Endodermal cell (in vitro differentiated cells): Measurements from ENCODE around the gene HIP1. TPM values are rescaled to one million over a fixed set of nuclear protein-coding genes. Genes with fewer than 3 reads are reported as not detected.

Experiments
- DNase-seq: peaks from one replicate; pipeline ENCODE4 v3.0.0-alpha.2; 2017
- H3K27ac ChIP-seq: 2 replicates; pipeline ENCODE4 v1.5.1; 2013; ENCODE audit warnings: mild to moderate bottlenecking, low read depth, low read length, moderate library complexity
- H3K27me3 ChIP-seq: 2 replicates; pipeline ENCODE4 v1.6.1; 2013; ENCODE audit warnings: mild to moderate bottlenecking, low read length, moderate library complexity; ENCODE audit not compliant: insufficient read depth, control insufficient read depth, poor library complexity, severe bottlenecking
- H3K36me3 ChIP-seq: 2 replicates; pipeline ENCODE4 v1.7.0; 2013; ENCODE audit warnings: mild to moderate bottlenecking, low read length, moderate library complexity; ENCODE audit not compliant: control insufficient read depth, insufficient read depth
- H3K4me1 ChIP-seq: one replicate; pipeline ENCODE4 v1.7.0; 2013; ENCODE audit warnings: low read length; ENCODE audit not compliant: control insufficient read depth, insufficient read depth
- H3K4me3 ChIP-seq: 2 replicates; pipeline ENCODE4 v1.5.1; 2013; ENCODE audit warnings: mild to moderate bottlenecking, low read length, moderate library complexity
- H3K9ac ChIP-seq: 2 replicates; pipeline ENCODE4 v1.6.1; 2013; ENCODE audit warnings: mild to moderate bottlenecking, low read length, moderate library complexity; ENCODE audit not compliant: poor library complexity, severe bottlenecking; ENCODE audit errors: extremely low read depth
- H3K9me3 ChIP-seq: 2 replicates; pipeline ENCODE4 v1.6.1; 2013; ENCODE audit warnings: mild to moderate bottlenecking, low read length, moderate library complexity; ENCODE audit not compliant: control insufficient read depth
- H3K27ac Mint-ChIP-seq: 2 replicates; pipeline ENCODE4 v1.8.0; 2020; ENCODE audit warnings: mixed read lengths
- H3K27me3 Mint-ChIP-seq: 2 replicates; pipeline ENCODE4 v1.8.0; 2021; ENCODE audit warnings: mild to moderate bottlenecking, mixed read lengths; ENCODE audit not compliant: insufficient read depth
- H3K36me3 Mint-ChIP-seq: 2 replicates; pipeline ENCODE4 v1.8.0; 2020; ENCODE audit warnings: low read depth, mixed read lengths
- H3K4me1 Mint-ChIP-seq: 2 replicates; pipeline ENCODE4 v1.8.0; 2020; ENCODE audit warnings: mixed read lengths
- H3K4me3 Mint-ChIP-seq: 2 replicates; pipeline ENCODE4 v1.8.0; 2020; ENCODE audit warnings: mild to moderate bottlenecking, moderate library complexity, mixed read lengths
- H3K9me3 Mint-ChIP-seq: 2 replicates; pipeline ENCODE4 v1.8.0; 2020; ENCODE audit warnings: mild to moderate bottlenecking, mixed read lengths
- CTCF ChIP-seq: fragments of 200-600 bp; sonication (generic); conservative IDR thresholded peaks from 2 replicates; pipeline ENCODE4 v1.5.0; 2021; ENCODE audit warnings: antibody characterized with exemption, mild to moderate bottlenecking
- WGBS, 2 experiments: methylation state at CpG; one replicate each; pipeline versions ENCODE4 v1.1.5 to v1.1.7; 2013; ENCODE audit warnings: missing lambda C conversion rate in 2 of 2, mixed read lengths in 1 of 2; ENCODE audit not compliant: insufficient coverage in 1 of 2, insufficient read length in 1 of 2; 5-methylcytosine and 5-hydroxymethylcytosine counted together
- total RNA-seq, 2 donors: library from RNA; stranded (reverse); fragmentation: NEBNext Ultra II Directional in 1 of 2; extraction: Animal tissue kit (Norgen Biotek cat#: 25700) in 1 of 2; gene quantifications; 2 replicates in 1 of 2; 3 replicates in 1 of 2; pipeline ENCODE4 v1.2.1, GENCODE V29; 2021

HIP1 gene
- total RNA-seq, 2 donors from 2014 or later, result 64.7 to 70.0 TPM

- Mint-ChIP-seq H3K4me3 (no peak overlapping the region), H3K27me3 (peaks cover 1% of the 10 kb centered on the region), H3K4me1 (peaks cover 10% of the 10 kb centered on the region), H3K27ac (no peak overlapping the region), H3K36me3 (no peaks in the 10 kb centered on the region), H3K9me3 (peaks cover 3% of the 10 kb centered on the region)
- H3K9me3 ChIP-seq, result no peaks in the 10 kb centered on the region
- H3K27me3 ChIP-seq, result no peaks in the 10 kb centered on the region
- 93 to 96% methylated on average over 4 to 7 of the region's 7 CpGs for WGBS, 2 experiments
- no peaks in the 10 kb centered on the region for H3K4me1 ChIP-seq
- H3K36me3 ChIP-seq, result no peaks in the 10 kb centered on the region
- DNase-seq, result no peak
- no peak for TF ChIP-seq CTCF
- H3K4me3 ChIP-seq, result no peak overlapping the region
- H3K27ac ChIP-seq, result no peak overlapping the region
- no peak overlapping the region for H3K9ac ChIP-seq
Measured at GRCh38 chr7:75757860-75758259, 19.1 kb upstream of the HIP1 start.

- peak; percentile 76 for DNase-seq
- Mint-ChIP-seq H3K27me3 (peaks cover 1% of the 10 kb centered on the region), H3K4me3 (no peak overlapping the region), H3K27ac (no peak overlapping the region), H3K36me3 (no peaks in the 10 kb centered on the region), H3K9me3 (peaks cover 3% of the 10 kb centered on the region), H3K4me1 (peaks cover 6% of the 10 kb centered on the region)
- H3K36me3 ChIP-seq, result no peaks in the 10 kb centered on the region
- no peaks in the 10 kb centered on the region for H3K27me3 ChIP-seq
- no peaks in the 10 kb centered on the region for H3K9me3 ChIP-seq
- no peaks in the 10 kb centered on the region for H3K4me1 ChIP-seq
- peak; percentile 75 for TF ChIP-seq CTCF
- no peak overlapping the region for H3K9ac ChIP-seq
- no peak overlapping the region for H3K4me3 ChIP-seq
- WGBS, 2 experiments, result 83 to 89% methylated on average over 1 to 6 of the region's 6 CpGs
- no peak overlapping the region for H3K27ac ChIP-seq
Measured at GRCh38 chr7:75756991-75757676, 18.4 kb upstream of the HIP1 start.

GRCh38 chr7:75756206-75756990, 17.7 kb upstream of the HIP1 start:
- no peak overlapping the region for H3K4me3 Mint-ChIP-seq
- WGBS, 2 experiments, result 77 to 78% methylated on average over 5 to 10 of the region's 10 CpGs
- no peak overlapping the region for H3K27ac Mint-ChIP-seq
- no peaks in the 10 kb centered on the region for H3K36me3 Mint-ChIP-seq
- peaks cover 3% of the 10 kb centered on the region for H3K9me3 Mint-ChIP-seq
- Histone ChIP-seq H3K27me3 (no peaks in the 10 kb centered on the region), H3K9ac (no peak overlapping the region), H3K36me3 (no peaks in the 10 kb centered on the region), H3K27ac (no peak overlapping the region), H3K9me3 (no peaks in the 10 kb centered on the region), H3K4me1 (no peaks in the 10 kb centered on the region), H3K4me3 (no peak overlapping the region)
- peaks cover 6% of the 10 kb centered on the region for H3K4me1 Mint-ChIP-seq
- no peak for TF ChIP-seq CTCF
- H3K27me3 Mint-ChIP-seq, result peaks cover 1% of the 10 kb centered on the region
- DNase-seq, result no peak
